Stimulated activated CD4-positive, alpha-beta T cell treated with anti-CD3 and anti-CD28 coated beads, Interleukin-4, amount 100 ng/mL, for 4 hours (primary cell): ENCODE results near the gene GPC2.
"Not testable (repeated sequence)": the region's sequence is repeated elsewhere in the genome, so short reads cannot be mapped to it uniquely, and the experiment has no call there.

Experiments
- DNase-seq, 2 experiments: peaks; one replicate each; pipeline ENCODE4 v3.0.0-alpha.2; 2020

Gene GPC2

GRCh38 chr7:100198266-100198665, 21.1 kb upstream of the GPC2 start:
- DNase-seq = no peak

- not testable (repeated sequence) for DNase-seq
These were observed 18.7 kb upstream of the GPC2 start for GRCh38 chr7:100195901-100196322.

GRCh38 chr7:100195222-100195621, 18.0 kb upstream of the GPC2 start:
- DNase-seq = no peak

- DNase-seq = no peak
These were observed 15.8 kb upstream of the GPC2 start for GRCh38 chr7:100192969-100193368.

GRCh38 chr7:100192281-100192862, 15.2 kb upstream of the GPC2 start:
- not testable (repeated sequence) for DNase-seq

- DNase-seq = no peak
These were observed 14.6 kb upstream of the GPC2 start for GRCh38 chr7:100191775-100192174.

- no peak for DNase-seq
These were observed 13.0 kb upstream of the GPC2 start for GRCh38 chr7:100190048-100190711.

- no peak for DNase-seq
These were observed 11.9 kb upstream of the GPC2 start for GRCh38 chr7:100189061-100189460.

GRCh38 chr7:100185726-100186125, 8.5 kb upstream of the GPC2 start:
- DNase-seq = no peak

- DNase-seq = not testable (repeated sequence)
These were observed 5.9 kb upstream of the GPC2 start for GRCh38 chr7:100183090-100183489.

- DNase-seq = not testable (repeated sequence)
These were observed 5.4 kb upstream of the GPC2 start for GRCh38 chr7:100182616-100183015.

- not testable (repeated sequence) for DNase-seq
These were observed 2.9 kb upstream of the GPC2 start for GRCh38 chr7:100180084-100180483.

GRCh38 chr7:100176096-100177044, 811 bp downstream of the GPC2 start:
- no peak for DNase-seq

GRCh38 chr7:100175296-100175935, 1.8 kb downstream of the GPC2 start:
- DNase-seq = no peak

GRCh38 chr7:100174582-100174981, 2.6 kb downstream of the GPC2 start:
- DNase-seq = no peak

GRCh38 chr7:100173806-100174495, 3.2 kb downstream of the GPC2 start:
- no peak for DNase-seq

GRCh38 chr7:100171840-100172239, 5.3 kb downstream of the GPC2 start:
- DNase-seq = no peak

- peak in 1 of 2 experiments; percentile 16 for DNase-seq
These were observed 6.0 kb downstream of the GPC2 start for GRCh38 chr7:100171087-100171681.

- DNase-seq = no peak
These were observed 6.9 kb downstream of the GPC2 start for GRCh38 chr7:100170101-100170897.

GRCh38 chr7:100169147-100169850, 7.9 kb downstream of the GPC2 start:
- DNase-seq = no peak
